HFFc6 (cell line): ENCODE measurements around the gene FKBP1B. TPM values are rescaled to one million over a fixed set of nuclear protein-coding genes. Genes with fewer than 3 reads are reported as not detected.
"Not testable (repeated sequence)": the region's sequence is repeated elsewhere in the genome, so short reads cannot be mapped to it uniquely, and the experiment has no call there.

Experiments
- DNase-seq: peaks from one replicate; pipeline ENCODE4 v3.0.0-alpha.2; 2018
- H3K27ac Mint-ChIP-seq: 2 replicates; pipeline ENCODE4 v1.8.0; 2020; ENCODE audit warnings: mild to moderate bottlenecking, mixed read lengths
- H3K27me3 Mint-ChIP-seq: 2 replicates; pipeline ENCODE4 v1.8.0; 2021; ENCODE audit warnings: mild to moderate bottlenecking, moderate library complexity, mixed read lengths; ENCODE audit not compliant: insufficient read depth
- H3K36me3 Mint-ChIP-seq: 2 replicates; pipeline ENCODE4 v1.8.0; 2021; ENCODE audit warnings: low read depth, mixed read lengths
- H3K4me1 Mint-ChIP-seq: 2 replicates; pipeline ENCODE4 v1.8.0; 2020; ENCODE audit warnings: low read depth, mixed read lengths
- H3K4me3 Mint-ChIP-seq: 2 replicates; pipeline ENCODE4 v1.8.0; 2020; ENCODE audit warnings: mild to moderate bottlenecking, moderate library complexity, mixed read lengths
- H3K9me3 Mint-ChIP-seq: 2 replicates; pipeline ENCODE4 v1.8.0; 2020; ENCODE audit warnings: mild to moderate bottlenecking, mixed read lengths
- CTCF ChIP-seq: fragments of 200-600 bp; sonication (generic); IDR thresholded peaks from 2 replicates; pipeline ENCODE4 v1.5.0; 2021; ENCODE audit warnings: antibody characterized with exemption, mild to moderate bottlenecking
- total RNA-seq, 6 experiments: library from RNA; stranded (reverse); fragmentation: NEBNext Ultra II Directional; extraction: Animal tissue kit (Norgen Biotek cat#: 25700); gene quantifications; 2 replicates in 1 of 6; 3 replicates in 5 of 6; pipeline ENCODE4 v1.2.3, GENCODE V29; 2021

FKBP1B gene
- total RNA-seq, 6 experiments from 2014 or later = 4.0 to 6.9 (median 5.2) TPM

GRCh38 chr2:24087032-24087431, 37.5 kb downstream of the FKBP1B start:
- Mint-ChIP-seq H3K4me1 (peaks cover 28% of the 10 kb centered on the region), H3K9me3 (no peaks in the 10 kb centered on the region), H3K27me3 (no peaks in the 10 kb centered on the region; the same call in none of the 2 replicates), H3K4me3 (no peak overlapping the region), H3K36me3 (peaks cover 5% of the 10 kb centered on the region), H3K27ac (no peak overlapping the region)
- TF ChIP-seq CTCF = no peak
- no peak for DNase-seq

GRCh38 chr2:24088821-24089359, 39.3 kb downstream of the FKBP1B start:
- no peak overlapping the region for H3K4me3 Mint-ChIP-seq
- TF ChIP-seq CTCF = no peak
- no peaks in the 10 kb centered on the region for H3K36me3 Mint-ChIP-seq

GRCh38 chr2:24093270-24093669, 43.7 kb downstream of the FKBP1B start:
- not testable (repeated sequence) for H3K4me1 Mint-ChIP-seq, DNase-seq, H3K27ac Mint-ChIP-seq, H3K4me3 Mint-ChIP-seq, H3K9me3 Mint-ChIP-seq, H3K27me3 Mint-ChIP-seq
- peaks cover 14% of the 10 kb centered on the region; the same call in 1 of the 2 replicates for H3K36me3 Mint-ChIP-seq

More at GRCh38 chr2:24088821-24089359, 39.3 kb downstream of the FKBP1B start:
- DNase-seq = no peak
- H3K27me3 Mint-ChIP-seq = no peaks in the 10 kb centered on the region; the same call in 1 of the 2 replicates
- H3K27ac Mint-ChIP-seq = no peak overlapping the region
- H3K4me1 Mint-ChIP-seq = peaks cover 9% of the 10 kb centered on the region
- H3K9me3 Mint-ChIP-seq = no peaks in the 10 kb centered on the region

GRCh38 chr2:24095171-24095677, 45.7 kb downstream of the FKBP1B start:
- not testable (repeated sequence) for H3K27ac Mint-ChIP-seq, DNase-seq, H3K4me1 Mint-ChIP-seq, H3K9me3 Mint-ChIP-seq, H3K27me3 Mint-ChIP-seq, H3K4me3 Mint-ChIP-seq
- H3K36me3 Mint-ChIP-seq = peaks cover 19% of the 10 kb centered on the region; the same call in 1 of the 2 replicates

- H3K27ac Mint-ChIP-seq, H3K4me3 Mint-ChIP-seq, DNase-seq, H3K9me3 Mint-ChIP-seq, H3K27me3 Mint-ChIP-seq, H3K4me1 Mint-ChIP-seq: not testable (repeated sequence)
- H3K36me3 Mint-ChIP-seq = peaks cover 19% of the 10 kb centered on the region; the same call in 1 of the 2 replicates
Measured at GRCh38 chr2:24100732-24101131, 51.2 kb downstream of the FKBP1B start.

- Mint-ChIP-seq H3K36me3 (peaks cover 15% of the 10 kb centered on the region; the same call in 1 of the 2 replicates), H3K27ac (no peak overlapping the region), H3K27me3 (no peaks in the 10 kb centered on the region), H3K9me3 (peaks cover 4% of the 10 kb centered on the region; the same call in 1 of the 2 replicates), H3K4me3 (no peak overlapping the region), H3K4me1 (peaks cover 8% of the 10 kb centered on the region)
- no peak for DNase-seq
- TF ChIP-seq CTCF = no peak
Measured at GRCh38 chr2:24101992-24102391, 52.5 kb downstream of the FKBP1B start.

- no peak for DNase-seq
- Mint-ChIP-seq H3K36me3 (peaks cover 13% of the 10 kb centered on the region; the same call in 1 of the 2 replicates), H3K4me1 (peaks cover 10% of the 10 kb centered on the region), H3K27me3 (no peaks in the 10 kb centered on the region), H3K9me3 (peaks cover 4% of the 10 kb centered on the region; the same call in 1 of the 2 replicates), H3K4me3 (no peak overlapping the region), H3K27ac (no peak overlapping the region)
- no peak for TF ChIP-seq CTCF
Measured at GRCh38 chr2:24102677-24103076, 53.1 kb downstream of the FKBP1B start.
